Measurements from ENCODE around the gene PA2G4.

PA2G4 gene

GRCh38 chr12:56160894-56161689 lies 56.7 kb downstream of the PA2G4 start:
- CTCF ChIA-PET: interaction anchor here (0.8 to 7.0 kb wide), 10 partner anchors 12 to 97 kb away, joined by 3 to 47 read pairs (median 6); partner anchors contain the start of genes ANKRD52, ESYT1, RNF41 and SMARCC2
- DNase-seq (ENCODE audit: extremely low spot score): no peak
- POLR2A ChIA-PET: interaction anchor here (0.5 to 2.9 kb wide), 11 partner anchors 9 to 556 kb away, joined by 3 to 15 read pairs (median 4); partner anchors contain the start of genes ESYT1, PA2G4, RPL41 and SMARCC2
- no peak for TF ChIP-seq CTCF (IDR thresholded peaks at IDR 0.05; ENCODE audit: control extremely low read depth, extremely low read depth, low read depth, missing control alignments)

- CTCF ChIA-PET: interaction anchor here (0.8 to 7.0 kb wide), 12 partner anchors 13 to 96 kb away, joined by 3 to 47 read pairs (median 6); partner anchors contain the start of genes ANKRD52, ESYT1, RNF41 and SMARCC2
- no peak for TF ChIP-seq CTCF (IDR thresholded peaks at IDR 0.05; ENCODE audit: control extremely low read depth, extremely low read depth, low read depth, missing control alignments)
- DNase-seq (ENCODE audit: extremely low spot score): no peak
- POLR2A ChIA-PET: interaction anchor here (0.5 to 2.9 kb wide), 12 partner anchors 8 to 555 kb away, joined by 3 to 15 read pairs (median 4); partner anchors contain the start of genes ESYT1, PA2G4 and SMARCC2
Observed at GRCh38 chr12:56161690-56162351, 57.5 kb downstream of the PA2G4 start.

GRCh38 chr12:56162468-56163290 lies 58.3 kb downstream of the PA2G4 start:
- POLR2A ChIA-PET: interaction anchor here (0.6 to 2.9 kb wide), 13 partner anchors 10 to 459 kb away, joined by 3 to 15 read pairs (median 4); partner anchors contain the start of genes ESYT1, PA2G4 and RPL41
- no peak for DNase-seq (ENCODE audit: extremely low spot score)

More at GRCh38 chr12:56162468-56163290, 58.3 kb downstream of the PA2G4 start:
- TF ChIP-seq CTCF (IDR thresholded peaks at IDR 0.05; ENCODE audit: control extremely low read depth, extremely low read depth, low read depth, missing control alignments): no peak
- CTCF ChIA-PET: interaction anchor here (1.0 to 7.0 kb wide), 11 partner anchors 12 to 96 kb away, joined by 3 to 47 read pairs (median 6); partner anchors contain the start of genes ANKRD52, ESYT1, RNF41 and SMARCC2
